NCI-H2171 treated with DMSO at 0.1 percent for 48 hours (cell line): ENCODE measurements around the gene NOTUM.
"Not testable (repeated sequence)": the region's sequence is repeated elsewhere in the genome, so short reads cannot be mapped to it uniquely, and the experiment has no call there.

ENCODE experiments used
- DNase-seq: peaks from one replicate; lab custom pipeline; 2025; lab: John Stamatoyannopoulos, UW

NOTUM gene

GRCh38 chr17:81957691-81958432 lies 3.1 kb downstream of the NOTUM start:
- no peak for DNase-seq

- DNase-seq, result peak; percentile 78
Observed at GRCh38 chr17:81956607-81957589, 4.1 kb downstream of the NOTUM start.

GRCh38 chr17:81955756-81956544 lies 5.0 kb downstream of the NOTUM start:
- no peak for DNase-seq

- no peak for DNase-seq
Observed at GRCh38 chr17:81955058-81955681, 5.8 kb downstream of the NOTUM start.

- DNase-seq, result no peak
Observed at GRCh38 chr17:81954131-81955057, 6.6 kb downstream of the NOTUM start.

GRCh38 chr17:81953443-81953842 lies 7.5 kb downstream of the NOTUM start:
- not testable (repeated sequence) for DNase-seq

GRCh38 chr17:81952792-81953228 lies 8.2 kb downstream of the NOTUM start:
- DNase-seq, result no peak

GRCh38 chr17:81951785-81952684 lies 9.0 kb downstream of the NOTUM start:
- DNase-seq, result peak; percentile 60

- DNase-seq, result no peak
Observed at GRCh38 chr17:81950501-81950900, 10.5 kb downstream of the NOTUM start.

- DNase-seq, result no peak
Observed at GRCh38 chr17:81948635-81949378, 12.2 kb downstream of the NOTUM start.

- DNase-seq, result no peak
Observed at GRCh38 chr17:81947189-81947588, 13.8 kb downstream of the NOTUM start, which contains the start of gene MYADML2. Gene MYADML2, minus strand, starts transcription at chr17:81947233. Its CDS starts 5,492 bp downstream, at chr17:81941741.

- no peak for DNase-seq
Observed at GRCh38 chr17:81944858-81945257, 16.1 kb downstream of the NOTUM start.

- DNase-seq, result no peak
Observed at GRCh38 chr17:81942167-81942553, 18.8 kb downstream of the NOTUM start.

GRCh38 chr17:81941484-81942166 lies 19.4 kb downstream of the NOTUM start:
- peak; percentile 87 for DNase-seq

- no peak for DNase-seq
Observed at GRCh38 chr17:81940538-81941483, 20.2 kb downstream of the NOTUM start.

- no peak for DNase-seq
Observed at GRCh38 chr17:81939881-81940385, 21.1 kb downstream of the NOTUM start.

- DNase-seq, result no peak
Observed at GRCh38 chr17:81939218-81939617, 21.8 kb downstream of the NOTUM start.
